Adrenal gland (tissue), 5 donors: ENCODE measurements around the gene SEMA3E.

Experiments used
- POLR2A ChIP-seq, 2 donors: fragments of 450-650 bp; IDR thresholded peaks; one replicate each; pipeline ENCODE4 v1.6.1; 2017; ENCODE audit warnings: antibody characterized with exemption in 2 of 2, mild to moderate bottlenecking in 2 of 2, moderate library complexity in 1 of 2
- TF ChIP-seq, protein P1 (sequence below), 6 experiments: fragments of 450-650 bp in 4 of 6; fragments of 200-600 bp in 2 of 6; sonication (generic) in 1 of 6; IDR thresholded peaks; 1 replicate in 5 of 6; 2 replicates in 1 of 6; pipeline versions ENCODE4 v1.5.1 to v1.8.0; 2016 to 2021; ENCODE audit warnings: antibody characterized with exemption in 6 of 6, mild to moderate bottlenecking in 2 of 6, moderate library complexity in 1 of 6
- donor health status: DM: no; HTN: no; CAD: no.

DNA sequence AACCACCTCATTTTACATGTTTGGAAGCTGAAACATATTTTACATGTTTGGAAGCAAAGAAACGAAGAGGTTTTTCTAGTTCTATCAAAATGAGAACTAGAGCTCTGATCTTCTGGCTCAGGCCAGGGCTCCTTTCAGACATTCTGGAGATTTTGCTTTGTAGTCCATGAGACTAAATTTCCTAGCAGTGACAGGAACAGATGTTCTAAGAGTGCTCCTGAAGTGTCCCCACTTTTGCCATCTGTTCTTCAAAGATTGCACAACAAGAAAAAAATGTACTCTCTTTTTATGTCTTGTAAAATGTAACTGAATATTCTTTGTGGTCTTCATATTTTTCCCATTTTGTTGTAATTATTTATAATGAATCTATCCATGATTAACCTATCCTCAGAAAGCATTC is 289.8 kb downstream of the SEMA3E start:
- TF ChIP-seq, protein P1, sequence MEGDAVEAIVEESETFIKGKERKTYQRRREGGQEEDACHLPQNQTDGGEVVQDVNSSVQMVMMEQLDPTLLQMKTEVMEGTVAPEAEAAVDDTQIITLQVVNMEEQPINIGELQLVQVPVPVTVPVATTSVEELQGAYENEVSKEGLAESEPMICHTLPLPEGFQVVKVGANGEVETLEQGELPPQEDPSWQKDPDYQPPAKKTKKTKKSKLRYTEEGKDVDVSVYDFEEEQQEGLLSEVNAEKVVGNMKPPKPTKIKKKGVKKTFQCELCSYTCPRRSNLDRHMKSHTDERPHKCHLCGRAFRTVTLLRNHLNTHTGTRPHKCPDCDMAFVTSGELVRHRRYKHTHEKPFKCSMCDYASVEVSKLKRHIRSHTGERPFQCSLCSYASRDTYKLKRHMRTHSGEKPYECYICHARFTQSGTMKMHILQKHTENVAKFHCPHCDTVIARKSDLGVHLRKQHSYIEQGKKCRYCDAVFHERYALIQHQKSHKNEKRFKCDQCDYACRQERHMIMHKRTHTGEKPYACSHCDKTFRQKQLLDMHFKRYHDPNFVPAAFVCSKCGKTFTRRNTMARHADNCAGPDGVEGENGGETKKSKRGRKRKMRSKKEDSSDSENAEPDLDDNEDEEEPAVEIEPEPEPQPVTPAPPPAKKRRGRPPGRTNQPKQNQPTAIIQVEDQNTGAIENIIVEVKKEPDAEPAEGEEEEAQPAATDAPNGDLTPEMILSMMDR (IDR thresholded peaks at IDR 0.05), result no peak
- no peak for TF ChIP-seq POLR2A (IDR thresholded peaks at IDR 0.05)
